Renal cortical epithelial cell (primary cell): ENCODE results near the gene ARHGEF6. TPM values are rescaled to one million over a fixed set of nuclear protein-coding genes. Genes with fewer than 3 reads are reported as not detected.

ENCODE experiments used
- total RNA-seq: library from RNA; depleted of rRNA; stranded (reverse); fragments of >200 nt; gene quantifications from 2 replicates; pipeline ENCODE4 v1.2.3, GENCODE V29; 2014

The ARHGEF6 gene
- total RNA-seq, 1 donor from 2014 or later, result 6.9 TPM

Other genes starting within 250 kb of the ARHGEF6 start
- gene VGLL1, start 248.7 kb downstream of the ARHGEF6 start, total RNA-seq, result 3.3 TPM in 1 of 2 replicates, not detected in the other
- not detected in 2 replicates for gene CD40LG, start 132.8 kb downstream of the ARHGEF6 start, total RNA-seq
- 193 and 202 TPM in 2 replicates for gene RBMX, start 99.8 kb upstream of the ARHGEF6 start, total RNA-seq